H1 (cell line): ENCODE measurements around the gene PSMC1. TPM values are rescaled to one million over a fixed set of nuclear protein-coding genes. Genes with fewer than 3 reads are reported as not detected.

Source experiments
- CTCF ChIA-PET: fragments of 300-600 bp; sonication (Branson Sonifier 250); formaldehyde crosslinking; loops from one replicate; lab custom pipeline; 2021; ENCODE audit not compliant: partially characterized antibody; lab: Charles Lee
- POLR2A ChIA-PET: fragments of 300-600 bp; sonication (Branson Sonifier 250); formaldehyde crosslinking; loops from one replicate; lab custom pipeline; 2021; ENCODE audit warnings: inconsistent platforms; ENCODE audit not compliant: partially characterized antibody; lab: Charles Lee
- DNase-seq, 2 experiments: peaks; one replicate each; pipeline versions ENCODE4 v3.0.0 to v3.0.0-alpha.2; 2010 to 2022; ENCODE audit warnings: low spot score in 2 of 2, low read depth in 1 of 2, mixed read lengths in 1 of 2
- FAIRE-seq: peaks from 2 replicates; lab custom pipeline; 2011; peaks lifted over from hg19 to GRCh38; lab: Jason Lieb, UNC
- H2AFZ ChIP-seq: 2 replicates; pipeline ENCODE4 v1.8.1; 2012; ENCODE audit warnings: low read length, inconsistent platforms
- H2AK5ac ChIP-seq: 2 replicates; pipeline ENCODE4 v1.6.1; 2013; ENCODE audit warnings: low read depth, low read length
- H2BK120ac ChIP-seq: replicated peaks from 2 replicates; pipeline ENCODE3; 2013; ENCODE audit warnings: low read depth, low read length, inconsistent platforms
- H2BK12ac ChIP-seq: 2 replicates; pipeline ENCODE4 v1.6.1; 2013; ENCODE audit warnings: low read depth, low read length
- H2BK15ac ChIP-seq: 2 replicates; pipeline ENCODE4 v1.6.1; 2013; ENCODE audit warnings: low read length
- H2BK20ac ChIP-seq: 2 replicates; pipeline ENCODE4 v1.6.1; 2013; ENCODE audit warnings: low read length
- H2BK5ac ChIP-seq: 2 replicates; pipeline ENCODE4 v1.6.1; 2013; ENCODE audit warnings: low read depth, low read length
- H3K14ac ChIP-seq: 2 replicates; pipeline ENCODE4 v1.6.1; 2013; ENCODE audit warnings: inconsistent platforms; ENCODE audit not compliant: insufficient read length
- H3K18ac ChIP-seq: 2 replicates; pipeline ENCODE4 v1.6.1; 2013; ENCODE audit warnings: low read length; ENCODE audit errors: extremely low read depth
- H3K23ac ChIP-seq: 2 replicates; pipeline ENCODE4 v1.6.1; 2013; ENCODE audit warnings: inconsistent platforms; ENCODE audit not compliant: insufficient read length
- H3K23me2 ChIP-seq: 2 replicates; pipeline ENCODE4 v1.6.1; 2013; ENCODE audit warnings: low read depth, low read length
- H3K27ac ChIP-seq: 2 replicates; pipeline ENCODE4 v1.6.1; 2011; ENCODE audit warnings: low read depth, low read length, inconsistent platforms
- H3K27me3 ChIP-seq, 4 experiments: replicated peaks in 1 of 4; 1 replicate in 1 of 4; 2 replicates in 3 of 4; pipeline versions ENCODE4 v1.6.1 to v1.8.1; 2011 to 2013; ENCODE audit warnings: low read length in 3 of 4, mild to moderate bottlenecking in 3 of 4, inconsistent platforms in 2 of 4, mixed read lengths in 2 of 4, moderate library complexity in 1 of 4; ENCODE audit not compliant: control insufficient read depth in 3 of 4, insufficient read depth in 3 of 4; ENCODE audit errors: extremely low read depth in 1 of 4
- H3K36me3 ChIP-seq, 4 experiments: 2 replicates each; pipeline versions ENCODE4 v1.6.1 to v1.8.1; 2011 to 2013; ENCODE audit warnings: mild to moderate bottlenecking in 4 of 4, low read length in 3 of 4, moderate library complexity in 2 of 4, control low read depth in 1 of 4, inconsistent platforms in 1 of 4; ENCODE audit not compliant: insufficient read depth in 4 of 4, control insufficient read depth in 2 of 4
- H3K4ac ChIP-seq: replicated peaks from 2 replicates; pipeline ENCODE3; 2013; ENCODE audit warnings: low read length, low read depth, mixed read lengths, inconsistent platforms; ENCODE audit not compliant: insufficient read length
- H3K4me1 ChIP-seq, 4 experiments: replicated peaks in 1 of 4; 1 replicate in 1 of 4; 2 replicates in 3 of 4; pipeline versions ENCODE4 v1.6.1 to v1.8.1; 2011 to 2013; ENCODE audit warnings: low read length in 3 of 4, inconsistent platforms in 2 of 4, mixed read lengths in 1 of 4; ENCODE audit not compliant: insufficient read depth in 4 of 4, control insufficient read depth in 3 of 4
- H3K4me2 ChIP-seq, 2 experiments: 2 replicates each; pipeline versions ENCODE4 v1.6.1 to v1.8.1; 2011 to 2013; ENCODE audit warnings: low read depth in 2 of 2, low read length in 2 of 2, control low read depth in 1 of 2, inconsistent platforms in 1 of 2, mild to moderate bottlenecking in 1 of 2; ENCODE audit not compliant: insufficient read depth in 1 of 2
- H3K4me3 ChIP-seq, 4 experiments: fragments of 200-600, 300-600 bp in 1 of 4; sonication (generic), shearing (Covaris generic), sonication (Bioruptor Twin) in 1 of 4; 2 replicates each; pipeline versions ENCODE4 v1.5.1 to v1.8.1; 2011 to 2016; ENCODE audit warnings: low read length in 4 of 4, low read depth in 3 of 4, control low read depth in 2 of 4, inconsistent platforms in 2 of 4, mild to moderate bottlenecking in 2 of 4, mixed read lengths in 1 of 4, moderate library complexity in 1 of 4; ENCODE audit not compliant: insufficient read depth in 2 of 4; ENCODE audit errors: extremely low read depth in 1 of 4
- H3K56ac ChIP-seq: replicated peaks from 2 replicates; pipeline ENCODE3; 2013; ENCODE audit warnings: low read depth, mild to moderate bottlenecking, mixed read lengths, low read length, inconsistent platforms; ENCODE audit not compliant: insufficient read length
- H3K79me1 ChIP-seq: 2 replicates; pipeline ENCODE4 v1.6.1; 2013; ENCODE audit warnings: low read depth, low read length, control low read depth
- H3K79me2 ChIP-seq, 2 experiments: 2 replicates each; pipeline versions ENCODE4 v1.6.1 to v1.8.1; 2012 to 2013; ENCODE audit warnings: low read length in 2 of 2, mild to moderate bottlenecking in 2 of 2, inconsistent platforms in 1 of 2; ENCODE audit not compliant: insufficient read depth in 2 of 2, control insufficient read depth in 1 of 2
- H3K9ac ChIP-seq, 4 experiments: replicated peaks in 1 of 4; 1 replicate in 1 of 4; 2 replicates in 3 of 4; pipeline versions ENCODE4 v1.6.1 to v1.8.1; 2011 to 2013; ENCODE audit warnings: low read depth in 3 of 4, low read length in 3 of 4, control low read depth in 2 of 4, mild to moderate bottlenecking in 2 of 4, moderate library complexity in 2 of 4, inconsistent platforms in 1 of 4; ENCODE audit errors: extremely low read depth in 1 of 4
- H3K9me3 ChIP-seq, 2 experiments: 2 replicates each; pipeline versions ENCODE4 v1.6.1 to v1.8.1; 2012 to 2013; ENCODE audit warnings: mild to moderate bottlenecking in 2 of 2, moderate library complexity in 2 of 2, control low read depth in 1 of 2, inconsistent platforms in 1 of 2, low read depth in 1 of 2, low read length in 1 of 2, mixed read lengths in 1 of 2; ENCODE audit not compliant: insufficient read depth in 2 of 2
- H4K20me1 ChIP-seq, 2 experiments: replicated peaks in 1 of 2; 2 replicates each; pipeline versions ENCODE3 to v1.8.1; 2011 to 2013; ENCODE audit warnings: inconsistent platforms in 2 of 2, low read length in 2 of 2, mild to moderate bottlenecking in 1 of 2; ENCODE audit not compliant: insufficient read depth in 2 of 2, control insufficient read depth in 1 of 2
- H4K5ac ChIP-seq: 2 replicates; pipeline ENCODE4 v1.6.1; 2013; ENCODE audit warnings: low read length, low read depth, mixed read lengths, inconsistent platforms; ENCODE audit not compliant: insufficient read length
- H4K8ac ChIP-seq: 2 replicates; pipeline ENCODE4 v1.8.0; 2013; ENCODE audit warnings: mild to moderate bottlenecking, moderate library complexity, low read length, inconsistent platforms; ENCODE audit not compliant: insufficient read depth; ENCODE audit errors: extremely low read depth
- H4K91ac ChIP-seq: replicated peaks from 2 replicates; pipeline ENCODE3; 2013; ENCODE audit warnings: low read length, mixed read lengths, inconsistent platforms; ENCODE audit not compliant: insufficient read length
- BRCA1 ChIP-seq: IDR thresholded peaks from 2 replicates; pipeline ENCODE4 v1.6.1; 2012; ENCODE audit warnings: low read depth, low read length, improper control_type of control experiment
- CBX5 ChIP-seq: fragments of 300-800, 300-1000 bp; sonication (generic); IDR thresholded peaks from 2 replicates; pipeline ENCODE4 v1.7.1; 2016; ENCODE audit warnings: antibody characterized with exemption, low read length, low read depth
- KDM5A ChIP-seq: fragments of 200-600 bp; IDR thresholded peaks from 2 replicates; pipeline ENCODE4 v1.7.1; 2012; ENCODE audit warnings: mild to moderate bottlenecking, low read length, inconsistent platforms, mixed read lengths
- MAFK ChIP-seq: IDR thresholded peaks from 2 replicates; pipeline ENCODE4 v1.6.1; 2012; ENCODE audit warnings: low read depth, mild to moderate bottlenecking, improper control_type of control experiment, low read length
- NRF1 ChIP-seq: IDR thresholded peaks from 2 replicates; pipeline ENCODE4 v1.6.1; 2011; ENCODE audit warnings: mild to moderate bottlenecking, low read depth, low read length, improper control_type of control experiment
- SAP30 ChIP-seq: fragments of 300-600 bp; sonication (generic); IDR thresholded peaks from 2 replicates; pipeline ENCODE4 v1.7.1; 2012; ENCODE audit warnings: low read length, moderate library complexity, mild to moderate bottlenecking, inconsistent platforms; ENCODE audit not compliant: insufficient read depth, insufficient replicate concordance
- WGBS, 2 experiments: shearing (Covaris generic) in 1 of 2; methylation state at CpG; one replicate each; pipeline versions ENCODE4 v1.1.6 to v1.1.7; 2013 to 2015; ENCODE audit warnings: low lambda C conversion rate in 2 of 2, mixed read lengths in 2 of 2, inconsistent platforms in 1 of 2, low coverage in 1 of 2, missing lambda C conversion rate in 1 of 2; ENCODE audit not compliant: insufficient replicate concordance in 2 of 2, insufficient coverage in 1 of 2, insufficient read length in 1 of 2; ENCODE audit errors: extremely low coverage in 1 of 2, missing lambda C conversion rate in 1 of 2; 5-methylcytosine and 5-hydroxymethylcytosine counted together
- polyA plus RNA-seq, 7 experiments: library from polyadenylated mRNA; depleted of rRNA in 3 of 7; stranded (reverse) in 5 of 7; unstranded in 2 of 7; fragments of >200 nt in 5 of 7; fragments of 200-250 nt in 2 of 7; gene quantifications; 1 replicate in 5 of 7; 2 replicates in 1 of 7; 4 replicates in 1 of 7; pipeline versions ENCODE4 v1.2.1 to v1.2.3, GENCODE V29; 2011 to 2013; ENCODE audit warnings: missing spikeins in 2 of 7, mixed read lengths in 2 of 7
- total RNA-seq: library from RNA; stranded (reverse); fragmentation: NEBNext Ultra II Directional; extraction: Animal tissue kit (Norgen Biotek cat#: 25700); gene quantifications from 2 replicates; pipeline ENCODE4 v1.2.1, GENCODE V29; 2021

The PSMC1 gene
- total and polyA plus RNA-seq, 2 of the 8 experiments (the other 6 are each of a cell fraction or from before 2014, with no cell fraction given): 46.2 to 99.6 TPM

GRCh38 chr14:90275820-90276219 lies 19.5 kb downstream of the PSMC1 start:
- POLR2A ChIA-PET: interaction anchor here (0.9 to 1.5 kb wide), 2 partner anchors 11 to 122 kb away, joined by 3 read pairs; no protein-coding TSS in a partner anchor
- no peak for DNase-seq
- H4K8ac ChIP-seq: no peak overlapping the region

More at GRCh38 chr14:90275820-90276219, 19.5 kb downstream of the PSMC1 start:
- H4K91ac ChIP-seq: no peak overlapping the region
- H3K4me3 ChIP-seq: no peak overlapping the region
- H3K27ac ChIP-seq: no peak overlapping the region
- H3K18ac ChIP-seq: no peak overlapping the region
- peaks cover 0 to 3% of the 10 kb centered on the region in 2 experiments for H4K20me1 ChIP-seq
- H2BK15ac ChIP-seq: no peak overlapping the region
- no peak overlapping the region for H3K4ac ChIP-seq
- no peaks in the 10 kb centered on the region for H3K79me1 ChIP-seq
- H3K4me2 ChIP-seq: no peak overlapping the region
- no peaks in the 10 kb centered on the region for H3K79me2 ChIP-seq
- CTCF ChIA-PET: interaction anchor here (1.2 to 4.7 kb wide), 6 partner anchors 9 to 482 kb away, joined by 3 to 30 read pairs (median 8); no protein-coding TSS in a partner anchor
- H2AK5ac ChIP-seq: no peak overlapping the region
- FAIRE-seq: no peak
- H3K56ac ChIP-seq: no peak overlapping the region
- no peaks in the 10 kb centered on the region for H3K9me3 ChIP-seq
- no peak overlapping the region for H2AFZ ChIP-seq
- peaks cover 7 to 25% (median 13%) of the 10 kb centered on the region in 4 experiments for H3K36me3 ChIP-seq
- no peak overlapping the region for H3K14ac ChIP-seq
- H3K27me3 ChIP-seq: no peaks in the 10 kb centered on the region
- no peak overlapping the region for H3K23ac ChIP-seq
- no peak overlapping the region for H4K5ac ChIP-seq
- no peak for TF ChIP-seq SAP30
- no peak for TF ChIP-seq MAFK
- TF ChIP-seq BRCA1: no peak
- no peak for TF ChIP-seq KDM5A
- no peak for TF ChIP-seq CBX5
- TF ChIP-seq NRF1: no peak
- H3K4me1 ChIP-seq: no peaks in the 10 kb centered on the region
- no peak overlapping the region for H2BK20ac ChIP-seq
- H2BK5ac ChIP-seq: no peak overlapping the region
- WGBS, 2 experiments: 83% methylated on average over 8 of the region's 8 CpGs; no CpG with 5 or more reads in 1 of the 2 experiments
- no peak overlapping the region for H3K9ac ChIP-seq
- H2BK120ac ChIP-seq: no peak overlapping the region
- no peaks in the 10 kb centered on the region for H3K23me2 ChIP-seq
- no peak overlapping the region for H2BK12ac ChIP-seq
